ENCODE data around the gene MAPK10. TPM values are rescaled to one million over a fixed set of nuclear protein-coding genes. Genes with fewer than 3 reads are reported as not detected.

The MAPK10 gene
- total RNA-seq, 4 donors from 2014 or later = 8.3 to 40.9 (median 23.3) TPM

DNA sequence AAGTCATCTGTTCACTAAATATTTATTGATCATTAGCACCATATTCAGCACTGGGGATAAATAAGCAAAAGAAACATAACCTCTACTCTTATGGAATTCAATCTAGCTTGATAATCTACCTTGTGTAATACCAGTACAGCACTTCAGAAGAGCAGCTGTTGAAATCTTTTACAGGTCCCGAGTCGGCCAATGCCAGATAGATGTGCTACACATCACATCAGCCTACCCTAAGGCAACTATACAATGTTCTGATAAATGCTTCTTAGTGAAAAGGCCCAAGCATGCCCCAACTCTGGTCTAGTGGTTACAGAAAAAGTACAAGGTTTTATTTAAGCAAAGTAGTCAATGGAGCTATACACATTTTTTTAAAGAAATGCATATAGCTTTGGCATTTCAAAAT lies 68.7 kb downstream of the MAPK10 start:
- Histone ChIP-seq H3K9me3 (no peaks in the 10 kb centered on the region), H3K27me3 (no peaks in the 10 kb centered on the region), H3K4me3 (no peak overlapping the region), H3K4me1 (peaks cover 0 to 6% (median 0%) of the 10 kb centered on the region in 3 donors), H3K36me3 (no peaks in the 10 kb centered on the region), H3K27ac (no peak overlapping the region)
- WGBS, 2 donors (ENCODE audit: low coverage in 1 of 2) = 68 to 80% methylated on average over 1 to 2 of the region's 2 CpGs
- TF ChIP-seq EP300 (IDR thresholded peaks at IDR 0.05) = no peak
- TF ChIP-seq, protein P1, sequence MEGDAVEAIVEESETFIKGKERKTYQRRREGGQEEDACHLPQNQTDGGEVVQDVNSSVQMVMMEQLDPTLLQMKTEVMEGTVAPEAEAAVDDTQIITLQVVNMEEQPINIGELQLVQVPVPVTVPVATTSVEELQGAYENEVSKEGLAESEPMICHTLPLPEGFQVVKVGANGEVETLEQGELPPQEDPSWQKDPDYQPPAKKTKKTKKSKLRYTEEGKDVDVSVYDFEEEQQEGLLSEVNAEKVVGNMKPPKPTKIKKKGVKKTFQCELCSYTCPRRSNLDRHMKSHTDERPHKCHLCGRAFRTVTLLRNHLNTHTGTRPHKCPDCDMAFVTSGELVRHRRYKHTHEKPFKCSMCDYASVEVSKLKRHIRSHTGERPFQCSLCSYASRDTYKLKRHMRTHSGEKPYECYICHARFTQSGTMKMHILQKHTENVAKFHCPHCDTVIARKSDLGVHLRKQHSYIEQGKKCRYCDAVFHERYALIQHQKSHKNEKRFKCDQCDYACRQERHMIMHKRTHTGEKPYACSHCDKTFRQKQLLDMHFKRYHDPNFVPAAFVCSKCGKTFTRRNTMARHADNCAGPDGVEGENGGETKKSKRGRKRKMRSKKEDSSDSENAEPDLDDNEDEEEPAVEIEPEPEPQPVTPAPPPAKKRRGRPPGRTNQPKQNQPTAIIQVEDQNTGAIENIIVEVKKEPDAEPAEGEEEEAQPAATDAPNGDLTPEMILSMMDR (IDR thresholded peaks at IDR 0.05) = no peak
- TF ChIP-seq POLR2A (IDR thresholded peaks at IDR 0.05) = no peak
- TF ChIP-seq POLR2AphosphoS5 (IDR thresholded peaks at IDR 0.05) = no peak
- ATAC-seq = no peak

DNA sequence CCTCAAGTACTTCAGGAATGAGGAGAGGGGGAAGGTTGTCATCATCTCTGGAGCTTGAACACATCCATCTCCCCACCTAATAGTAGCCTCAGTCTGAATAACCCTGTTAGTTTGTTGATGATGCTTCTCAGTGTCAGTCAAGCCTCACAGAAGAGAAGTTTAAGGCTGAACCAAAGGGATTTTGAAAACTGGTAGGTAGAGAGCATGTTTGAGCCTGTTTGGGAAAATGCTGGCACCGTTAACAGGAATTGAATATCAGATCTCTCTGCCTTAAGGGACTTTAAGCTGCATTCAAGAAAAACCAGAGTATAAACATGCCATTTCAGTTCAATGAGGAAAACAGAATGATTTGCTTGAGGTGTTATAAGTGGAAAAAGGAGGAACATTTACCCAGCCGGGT lies 73.1 kb downstream of the MAPK10 start:
- ATAC-seq = no peak
- Histone ChIP-seq H3K27me3 (no peaks in the 10 kb centered on the region), H3K9me3 (no peaks in the 10 kb centered on the region), H3K4me1 (peaks cover 0 to 6% (median 0%) of the 10 kb centered on the region in 3 donors), H3K36me3 (no peaks in the 10 kb centered on the region), H3K4me3 (no peak overlapping the region), H3K27ac (no peak overlapping the region)
- WGBS, 2 donors (ENCODE audit: low coverage in 1 of 2) = 36 to 37% methylated on average over 1 to 2 of the region's 2 CpGs
- TF ChIP-seq POLR2A (IDR thresholded peaks at IDR 0.05) (no peak), EP300 (IDR thresholded peaks at IDR 0.05) (no peak), POLR2AphosphoS5 (IDR thresholded peaks at IDR 0.05) (no peak)
- TF ChIP-seq, protein P1 (IDR thresholded peaks at IDR 0.05) = no peak

DNA sequence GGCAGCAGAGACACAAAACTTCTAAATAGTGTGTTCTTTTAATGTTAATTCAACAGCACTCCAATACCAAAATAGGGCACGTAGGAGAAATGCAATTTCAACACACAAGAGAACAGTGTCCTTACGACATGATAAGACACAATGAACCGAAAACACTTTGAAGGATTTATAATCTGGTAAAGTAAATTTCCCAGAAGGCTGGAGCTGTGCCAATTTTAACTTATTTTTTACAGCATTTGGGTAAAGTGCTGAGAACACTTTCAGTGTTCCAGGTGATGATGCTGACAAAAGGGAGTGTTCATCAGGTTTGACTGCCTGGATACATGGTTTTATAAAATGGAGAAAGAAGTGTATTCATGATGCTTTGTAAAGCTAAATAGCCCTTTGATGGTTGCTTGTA lies 76.5 kb downstream of the MAPK10 start:
- TF ChIP-seq POLR2AphosphoS5 (IDR thresholded peaks at IDR 0.05) = no peak
- ATAC-seq = no peak
- Histone ChIP-seq H3K4me1 (peaks cover 0 to 6% (median 0%) of the 10 kb centered on the region in 3 donors), H3K27ac (no peak overlapping the region), H3K27me3 (no peaks in the 10 kb centered on the region), H3K36me3 (no peaks in the 10 kb centered on the region), H3K9me3 (no peaks in the 10 kb centered on the region), H3K4me3 (no peak overlapping the region)
- 61 to 91% methylated on average over 3 of the region's 3 CpGs for WGBS, 2 donors (ENCODE audit: low coverage in 1 of 2)

DNA sequence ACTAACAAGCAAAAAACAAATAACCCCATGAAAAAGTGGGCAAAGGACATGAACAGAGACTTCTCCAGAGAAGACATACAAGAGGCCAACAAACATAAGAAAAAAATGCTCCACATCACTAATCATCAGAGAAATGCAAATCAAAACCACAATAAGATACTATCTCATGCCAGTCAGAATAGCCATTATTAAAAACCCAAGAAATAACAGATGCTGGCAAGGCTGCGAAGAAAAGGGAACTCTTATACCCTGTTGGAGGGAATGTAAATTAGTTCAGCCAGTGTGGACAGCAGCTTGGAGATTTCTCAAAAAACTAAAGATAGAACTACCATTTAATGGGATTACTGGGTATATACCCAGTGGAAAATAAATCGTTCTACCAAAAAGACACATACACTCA lies 79.6 kb downstream of the MAPK10 start:
- Histone ChIP-seq H3K27ac (no peak overlapping the region), H3K36me3 (no peaks in the 10 kb centered on the region), H3K27me3 (no peaks in the 10 kb centered on the region), H3K9me3 (no peaks in the 10 kb centered on the region), H3K4me1 (no peaks in the 10 kb centered on the region), H3K4me3 (no peak overlapping the region)
- TF ChIP-seq, protein P1 (IDR thresholded peaks at IDR 0.05) = no peak
- TF ChIP-seq EP300 (IDR thresholded peaks at IDR 0.05) (no peak), POLR2A (IDR thresholded peaks at IDR 0.05) (no peak), POLR2AphosphoS5 (IDR thresholded peaks at IDR 0.05) (no peak)
- no peak for ATAC-seq
- 80 to 84% methylated on average over 2 of the region's 2 CpGs for WGBS, 2 donors (ENCODE audit: low coverage in 1 of 2)

DNA sequence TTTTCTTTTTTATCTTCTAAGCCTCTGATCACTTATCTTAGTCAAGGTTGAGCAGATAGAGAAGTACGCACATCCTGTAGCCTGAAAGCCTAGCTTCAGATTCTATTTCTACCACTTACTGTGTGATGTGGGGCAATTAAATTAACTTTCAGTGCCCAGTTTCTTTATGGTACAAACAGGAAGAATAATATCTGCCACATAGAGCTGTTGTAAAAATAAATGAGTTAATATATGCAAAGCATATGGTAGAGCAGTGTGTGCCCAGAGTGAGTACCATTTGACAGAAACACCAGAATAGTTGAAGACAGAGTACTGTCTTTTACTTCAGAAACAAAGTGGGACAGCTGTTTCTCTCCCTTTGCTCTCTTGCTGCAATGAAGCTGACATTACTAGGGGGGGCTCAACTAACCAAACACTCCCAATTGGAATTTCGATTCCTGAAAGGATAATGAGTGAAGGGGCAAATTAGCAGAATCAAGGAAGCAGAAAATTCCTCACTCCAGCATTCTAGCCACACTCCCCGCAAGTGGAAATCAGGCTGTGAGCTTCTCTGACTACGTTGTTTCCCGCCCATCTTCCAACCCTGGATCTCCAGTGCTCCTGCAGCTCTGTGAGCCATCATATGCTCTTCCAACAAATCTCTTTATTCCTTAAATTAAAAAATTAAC lies 80.4 kb downstream of the MAPK10 start:
- no peak for ATAC-seq
- no peaks in the 10 kb centered on the region for H3K9me3 ChIP-seq
- no peak overlapping the region for H3K4me3 ChIP-seq
- H3K27me3 ChIP-seq = no peaks in the 10 kb centered on the region
- no peaks in the 10 kb centered on the region for H3K36me3 ChIP-seq
- 80 to 96% methylated on average over 2 to 5 of the region's 5 CpGs for WGBS, 2 donors (ENCODE audit: low coverage in 1 of 2)
- TF ChIP-seq POLR2A (IDR thresholded peaks at IDR 0.05) = no peak
- TF ChIP-seq, protein P1 (IDR thresholded peaks at IDR 0.05) = no peak
- TF ChIP-seq EP300 (IDR thresholded peaks at IDR 0.05) = no peak
- TF ChIP-seq POLR2AphosphoS5 (IDR thresholded peaks at IDR 0.05) = no peak
- no peaks in the 10 kb centered on the region for H3K4me1 ChIP-seq
- no peak overlapping the region for H3K27ac ChIP-seq
